HG03521 (cell line): ENCODE measurements around the gene KATNB1.
"Not testable (repeated sequence)": the region's sequence is repeated elsewhere in the genome, so short reads cannot be mapped to it uniquely, and the experiment has no call there.

Source experiments
- ATAC-seq: cut with Tn5 transposase; IDR thresholded peaks from one replicate; pipeline ENCODE4 v1.9.1; 2021; ENCODE audit warnings: mild to moderate bottlenecking, moderate library complexity; ENCODE audit not compliant: unreplicated experiment

The KATNB1 gene

GRCh38 chr16:57788252-57788841 is 52.8 kb downstream of the KATNB1 start:
- no peak for ATAC-seq

- ATAC-seq: no peak
Measured at GRCh38 chr16:57788951-57789350, 53.4 kb downstream of the KATNB1 start.

- ATAC-seq: no peak
Measured at GRCh38 chr16:57791195-57791892, 55.8 kb downstream of the KATNB1 start.

- no peak for ATAC-seq
Measured at GRCh38 chr16:57791893-57792461, 56.4 kb downstream of the KATNB1 start.

- no peak for ATAC-seq
Measured at GRCh38 chr16:57794849-57795430, 59.4 kb downstream of the KATNB1 start.

GRCh38 chr16:57795431-57795878 is 59.9 kb downstream of the KATNB1 start:
- ATAC-seq: no peak

- ATAC-seq: not testable (repeated sequence)
Measured at GRCh38 chr16:57796014-57796413, 60.4 kb downstream of the KATNB1 start.

GRCh38 chr16:57797216-57797525 is 61.6 kb downstream of the KATNB1 start:
- no peak for ATAC-seq

GRCh38 chr16:57797526-57798266 is 62.1 kb downstream of the KATNB1 start:
- no peak for ATAC-seq

- ATAC-seq: no peak
Measured at GRCh38 chr16:57798267-57798810, 62.8 kb downstream of the KATNB1 start.

GRCh38 chr16:57798953-57799599 is 63.5 kb downstream of the KATNB1 start:
- no peak for ATAC-seq

GRCh38 chr16:57799600-57800199 is 64.1 kb downstream of the KATNB1 start:
- ATAC-seq: no peak

- no peak for ATAC-seq
Measured at GRCh38 chr16:57800200-57801097, 64.9 kb downstream of the KATNB1 start.

GRCh38 chr16:57801098-57801808 is 65.7 kb downstream of the KATNB1 start:
- no peak for ATAC-seq

- ATAC-seq: no peak
Measured at GRCh38 chr16:57801809-57802340, 66.3 kb downstream of the KATNB1 start.

- ATAC-seq: no peak
Measured at GRCh38 chr16:57802341-57803133, 67.0 kb downstream of the KATNB1 start, which contains the start of gene KIFC3. Gene KIFC3 (minus strand): TSS chr16:57802491. CDS start chr16:57798243, 4,248 bp downstream.
